Esophagus muscularis mucosa (tissue), 3 donors: ENCODE measurements around the gene FAM124B.

Experiments
- CTCF ChIP-seq, 3 experiments: fragments of 200-600 bp in 2 of 3; fragments of 450-650 bp in 1 of 3; sonication (generic) in 2 of 3; IDR thresholded peaks; one replicate each; pipeline ENCODE4 v1.5.1; 2017 to 2019; ENCODE audit warnings: antibody characterized with exemption in 3 of 3, mild to moderate bottlenecking in 2 of 3, moderate library complexity in 1 of 3
- POLR2A ChIP-seq: fragments of 450-650 bp; IDR thresholded peaks from one replicate; pipeline ENCODE4 v1.6.1; 2017; ENCODE audit warnings: antibody characterized with exemption, moderate library complexity, mild to moderate bottlenecking, low read depth
- POLR2AphosphoS5 ChIP-seq, 2 donors: sonication (generic); formaldehyde crosslinking; IDR thresholded peaks; one replicate each; pipeline ENCODE4 v1.6.1; 2017; ENCODE audit warnings: antibody characterized with exemption in 2 of 2

GRCh38 chr2:224401641-224402342, at the start of gene FAM124B:
- no peak for TF ChIP-seq CTCF (IDR thresholded peaks at IDR 0.05)
- TF ChIP-seq POLR2A = no peak
- TF ChIP-seq POLR2AphosphoS5 (IDR thresholded peaks at IDR 0.05) = peak; percentile 70 to 76
